H1 (cell line): ENCODE data around the gene SLC2A3. TPM values are rescaled to one million over a fixed set of nuclear protein-coding genes. Genes with fewer than 3 reads are reported as not detected.
A peak's percentile ranks its signal among the peaks of the same experiment; 100 is the strongest.

ENCODE experiments used
- CTCF ChIA-PET: fragments of 300-600 bp; sonication (Branson Sonifier 250); formaldehyde crosslinking; loops from one replicate; lab custom pipeline; 2021; ENCODE audit not compliant: partially characterized antibody; lab: Charles Lee
- POLR2A ChIA-PET: fragments of 300-600 bp; sonication (Branson Sonifier 250); formaldehyde crosslinking; loops from one replicate; lab custom pipeline; 2021; ENCODE audit warnings: inconsistent platforms; ENCODE audit not compliant: partially characterized antibody; lab: Charles Lee
- DNase-seq, 2 experiments: peaks; one replicate each; pipeline versions ENCODE4 v3.0.0 to v3.0.0-alpha.2; 2010 to 2022; ENCODE audit warnings: low spot score in 2 of 2, low read depth in 1 of 2, mixed read lengths in 1 of 2
- FAIRE-seq: peaks from 2 replicates; lab custom pipeline; 2011; peaks lifted over from hg19 to GRCh38; lab: Jason Lieb, UNC
- H2AFZ ChIP-seq: 2 replicates; pipeline ENCODE4 v1.8.1; 2012; ENCODE audit warnings: low read length, inconsistent platforms
- H2AK5ac ChIP-seq: 2 replicates; pipeline ENCODE4 v1.6.1; 2013; ENCODE audit warnings: low read depth, low read length
- H2BK120ac ChIP-seq: replicated peaks from 2 replicates; pipeline ENCODE3; 2013; ENCODE audit warnings: low read depth, low read length, inconsistent platforms
- H2BK12ac ChIP-seq: 2 replicates; pipeline ENCODE4 v1.6.1; 2013; ENCODE audit warnings: low read depth, low read length
- H2BK15ac ChIP-seq: 2 replicates; pipeline ENCODE4 v1.6.1; 2013; ENCODE audit warnings: low read length
- H2BK20ac ChIP-seq: 2 replicates; pipeline ENCODE4 v1.6.1; 2013; ENCODE audit warnings: low read length
- H2BK5ac ChIP-seq: 2 replicates; pipeline ENCODE4 v1.6.1; 2013; ENCODE audit warnings: low read depth, low read length
- H3K14ac ChIP-seq: 2 replicates; pipeline ENCODE4 v1.6.1; 2013; ENCODE audit warnings: inconsistent platforms; ENCODE audit not compliant: insufficient read length
- H3K18ac ChIP-seq: 2 replicates; pipeline ENCODE4 v1.6.1; 2013; ENCODE audit warnings: low read length; ENCODE audit errors: extremely low read depth
- H3K23ac ChIP-seq: 2 replicates; pipeline ENCODE4 v1.6.1; 2013; ENCODE audit warnings: inconsistent platforms; ENCODE audit not compliant: insufficient read length
- H3K23me2 ChIP-seq: 2 replicates; pipeline ENCODE4 v1.6.1; 2013; ENCODE audit warnings: low read depth, low read length
- H3K27ac ChIP-seq: 2 replicates; pipeline ENCODE4 v1.6.1; 2011; ENCODE audit warnings: low read depth, low read length, inconsistent platforms
- H3K27me3 ChIP-seq, 4 experiments: replicated peaks in 1 of 4; 1 replicate in 1 of 4; 2 replicates in 3 of 4; pipeline versions ENCODE4 v1.6.1 to v1.8.1; 2011 to 2013; ENCODE audit warnings: low read length in 3 of 4, mild to moderate bottlenecking in 3 of 4, inconsistent platforms in 2 of 4, mixed read lengths in 2 of 4, moderate library complexity in 1 of 4; ENCODE audit not compliant: control insufficient read depth in 3 of 4, insufficient read depth in 3 of 4; ENCODE audit errors: extremely low read depth in 1 of 4
- H3K36me3 ChIP-seq, 4 experiments: 2 replicates each; pipeline versions ENCODE4 v1.6.1 to v1.8.1; 2011 to 2013; ENCODE audit warnings: mild to moderate bottlenecking in 4 of 4, low read length in 3 of 4, moderate library complexity in 2 of 4, control low read depth in 1 of 4, inconsistent platforms in 1 of 4; ENCODE audit not compliant: insufficient read depth in 4 of 4, control insufficient read depth in 2 of 4
- H3K4ac ChIP-seq: replicated peaks from 2 replicates; pipeline ENCODE3; 2013; ENCODE audit warnings: low read length, low read depth, mixed read lengths, inconsistent platforms; ENCODE audit not compliant: insufficient read length
- H3K4me1 ChIP-seq, 4 experiments: replicated peaks in 1 of 4; 1 replicate in 1 of 4; 2 replicates in 3 of 4; pipeline versions ENCODE4 v1.6.1 to v1.8.1; 2011 to 2013; ENCODE audit warnings: low read length in 3 of 4, inconsistent platforms in 2 of 4, mixed read lengths in 1 of 4; ENCODE audit not compliant: insufficient read depth in 4 of 4, control insufficient read depth in 3 of 4
- H3K4me2 ChIP-seq, 2 experiments: 2 replicates each; pipeline versions ENCODE4 v1.6.1 to v1.8.1; 2011 to 2013; ENCODE audit warnings: low read depth in 2 of 2, low read length in 2 of 2, control low read depth in 1 of 2, inconsistent platforms in 1 of 2, mild to moderate bottlenecking in 1 of 2; ENCODE audit not compliant: insufficient read depth in 1 of 2
- H3K4me3 ChIP-seq, 4 experiments: fragments of 200-600, 300-600 bp in 1 of 4; sonication (generic), shearing (Covaris generic), sonication (Bioruptor Twin) in 1 of 4; 2 replicates each; pipeline versions ENCODE4 v1.5.1 to v1.8.1; 2011 to 2016; ENCODE audit warnings: low read length in 4 of 4, low read depth in 3 of 4, control low read depth in 2 of 4, inconsistent platforms in 2 of 4, mild to moderate bottlenecking in 2 of 4, mixed read lengths in 1 of 4, moderate library complexity in 1 of 4; ENCODE audit not compliant: insufficient read depth in 2 of 4; ENCODE audit errors: extremely low read depth in 1 of 4
- H3K56ac ChIP-seq: replicated peaks from 2 replicates; pipeline ENCODE3; 2013; ENCODE audit warnings: low read depth, mild to moderate bottlenecking, mixed read lengths, low read length, inconsistent platforms; ENCODE audit not compliant: insufficient read length
- H3K79me1 ChIP-seq: 2 replicates; pipeline ENCODE4 v1.6.1; 2013; ENCODE audit warnings: low read depth, low read length, control low read depth
- H3K79me2 ChIP-seq, 2 experiments: 2 replicates each; pipeline versions ENCODE4 v1.6.1 to v1.8.1; 2012 to 2013; ENCODE audit warnings: low read length in 2 of 2, mild to moderate bottlenecking in 2 of 2, inconsistent platforms in 1 of 2; ENCODE audit not compliant: insufficient read depth in 2 of 2, control insufficient read depth in 1 of 2
- H3K9ac ChIP-seq, 4 experiments: replicated peaks in 1 of 4; 1 replicate in 1 of 4; 2 replicates in 3 of 4; pipeline versions ENCODE4 v1.6.1 to v1.8.1; 2011 to 2013; ENCODE audit warnings: low read depth in 3 of 4, low read length in 3 of 4, control low read depth in 2 of 4, mild to moderate bottlenecking in 2 of 4, moderate library complexity in 2 of 4, inconsistent platforms in 1 of 4; ENCODE audit errors: extremely low read depth in 1 of 4
- H3K9me3 ChIP-seq, 2 experiments: 2 replicates each; pipeline versions ENCODE4 v1.6.1 to v1.8.1; 2012 to 2013; ENCODE audit warnings: mild to moderate bottlenecking in 2 of 2, moderate library complexity in 2 of 2, control low read depth in 1 of 2, inconsistent platforms in 1 of 2, low read depth in 1 of 2, low read length in 1 of 2, mixed read lengths in 1 of 2; ENCODE audit not compliant: insufficient read depth in 2 of 2
- H4K20me1 ChIP-seq, 2 experiments: replicated peaks in 1 of 2; 2 replicates each; pipeline versions ENCODE3 to v1.8.1; 2011 to 2013; ENCODE audit warnings: inconsistent platforms in 2 of 2, low read length in 2 of 2, mild to moderate bottlenecking in 1 of 2; ENCODE audit not compliant: insufficient read depth in 2 of 2, control insufficient read depth in 1 of 2
- H4K5ac ChIP-seq: 2 replicates; pipeline ENCODE4 v1.6.1; 2013; ENCODE audit warnings: low read length, low read depth, mixed read lengths, inconsistent platforms; ENCODE audit not compliant: insufficient read length
- H4K8ac ChIP-seq: 2 replicates; pipeline ENCODE4 v1.8.0; 2013; ENCODE audit warnings: mild to moderate bottlenecking, moderate library complexity, low read length, inconsistent platforms; ENCODE audit not compliant: insufficient read depth; ENCODE audit errors: extremely low read depth
- H4K91ac ChIP-seq: replicated peaks from 2 replicates; pipeline ENCODE3; 2013; ENCODE audit warnings: low read length, mixed read lengths, inconsistent platforms; ENCODE audit not compliant: insufficient read length
- ATF2 ChIP-seq: IDR thresholded peaks from 2 replicates; pipeline ENCODE4 v1.6.1; 2012; ENCODE audit warnings: low read length, inconsistent platforms
- CEBPB ChIP-seq: IDR thresholded peaks from 2 replicates; pipeline ENCODE4 v1.6.1; 2012; ENCODE audit warnings: low read depth, low read length
- CHD2 ChIP-seq: IDR thresholded peaks from 2 replicates; pipeline ENCODE4 v1.6.1; 2012; ENCODE audit warnings: low read length, improper control_type of control experiment
- FOSL1 ChIP-seq: IDR thresholded peaks from 2 replicates; pipeline ENCODE4 v1.6.1; 2011; ENCODE audit warnings: mild to moderate bottlenecking, low read depth, low read length, moderate library complexity; ENCODE audit not compliant: insufficient read depth
- JUN ChIP-seq: IDR thresholded peaks from 2 replicates; pipeline ENCODE4 v1.6.1; 2011; ENCODE audit warnings: low read depth, mild to moderate bottlenecking, improper control_type of control experiment, low read length
- PHF8 ChIP-seq: fragments of 200-600 bp; sonication (generic); conservative IDR thresholded peaks from 2 replicates; pipeline ENCODE4 v1.7.1; 2012; ENCODE audit warnings: low read depth, mild to moderate bottlenecking, inconsistent platforms, low read length, moderate library complexity
- SP4 ChIP-seq: IDR thresholded peaks from 2 replicates; pipeline ENCODE4 v1.6.1; 2012; ENCODE audit warnings: low read length, inconsistent platforms
- SUZ12 ChIP-seq: fragments of 200-600 bp; sonication (generic); IDR thresholded peaks from 2 replicates; pipeline ENCODE4 v1.6.1; 2012; ENCODE audit warnings: mild to moderate bottlenecking, inconsistent platforms, low read length, moderate library complexity, mixed read lengths
- TAF1 ChIP-seq: IDR thresholded peaks from 2 replicates; pipeline ENCODE4 v1.6.1; 2011; ENCODE audit warnings: mild to moderate bottlenecking, low read depth, low read length
- YY1 ChIP-seq: IDR thresholded peaks from 2 replicates; pipeline ENCODE4 v1.6.1; 2011; ENCODE audit warnings: low read depth, mild to moderate bottlenecking, low read length
- WGBS, 2 experiments: shearing (Covaris generic) in 1 of 2; methylation state at CpG; one replicate each; pipeline versions ENCODE4 v1.1.6 to v1.1.7; 2013 to 2015; ENCODE audit warnings: low lambda C conversion rate in 2 of 2, mixed read lengths in 2 of 2, inconsistent platforms in 1 of 2, low coverage in 1 of 2, missing lambda C conversion rate in 1 of 2; ENCODE audit not compliant: insufficient replicate concordance in 2 of 2, insufficient coverage in 1 of 2, insufficient read length in 1 of 2; ENCODE audit errors: extremely low coverage in 1 of 2, missing lambda C conversion rate in 1 of 2; 5-methylcytosine and 5-hydroxymethylcytosine counted together
- polyA plus RNA-seq, 7 experiments: library from polyadenylated mRNA; depleted of rRNA in 3 of 7; stranded (reverse) in 5 of 7; unstranded in 2 of 7; fragments of >200 nt in 5 of 7; fragments of 200-250 nt in 2 of 7; gene quantifications; 1 replicate in 5 of 7; 2 replicates in 1 of 7; 4 replicates in 1 of 7; pipeline versions ENCODE4 v1.2.1 to v1.2.3, GENCODE V29; 2011 to 2013; ENCODE audit warnings: missing spikeins in 2 of 7, mixed read lengths in 2 of 7
- total RNA-seq: library from RNA; stranded (reverse); fragmentation: NEBNext Ultra II Directional; extraction: Animal tissue kit (Norgen Biotek cat#: 25700); gene quantifications from 2 replicates; pipeline ENCODE4 v1.2.1, GENCODE V29; 2021

Gene SLC2A3
- total and polyA plus RNA-seq, 2 of the 8 experiments (the other 6 are each of a cell fraction or from before 2014, with no cell fraction given) = 417 to 688 TPM

GRCh38 chr12:7970475-7971252 lies 34.7 kb upstream of the SLC2A3 start:
- Histone ChIP-seq H4K8ac (peak overlapping the region; percentile 72; the same call in 1 of the 2 replicates), H2BK12ac (peak overlapping the region; percentile 100), H3K9me3 (no peaks in the 10 kb centered on the region), H3K56ac (peak overlapping the region; percentile 51), H4K20me1 (no peaks in the 10 kb centered on the region), H4K5ac (peak overlapping the region; percentile 84), H2BK5ac (peak overlapping the region; percentile 100), H2BK15ac (peak overlapping the region; percentile 98; the same call in 1 of the 2 replicates), H3K4me3 (peak overlapping the region; percentile 12 to 60 (median 32)), H3K27me3 (no peaks in the 10 kb centered on the region), H3K23me2 (peaks cover 6% of the 10 kb centered on the region), H2AK5ac (peak overlapping the region; percentile 100), H3K23ac (no peak overlapping the region), H3K27ac (peak overlapping the region; percentile 83), H3K79me1 (no peaks in the 10 kb centered on the region; the same call in 1 of the 2 replicates), H3K4ac (peak overlapping the region; percentile 54), H3K18ac (peak overlapping the region; percentile 97), H3K36me3 (no peaks in the 10 kb centered on the region), H2BK120ac (peak overlapping the region; percentile 71), H4K91ac (peak overlapping the region; percentile 97), H3K14ac (no peak overlapping the region), H2AFZ (no peak overlapping the region; the same call in 1 of the 2 replicates), H3K9ac (peak overlapping the region in 3 of 4 experiments; percentile 39 to 82 (median 68); a peak in 6 of 7 replicates), H3K4me1 (peaks cover 0 to 7% (median 3%) of the 10 kb centered on the region in 4 experiments; a peak in 3 of 7 replicates), H3K4me2 (peak overlapping the region; percentile 85 to 90), H3K79me2 (peaks cover 0 to 12% of the 10 kb centered on the region in 2 experiments; a peak in 2 of 4 replicates), H2BK20ac (peak overlapping the region; percentile 98)
- WGBS, 2 experiments = 2% methylated on average over 47 of the region's 49 CpGs; no CpG with 5 or more reads in 1 of the 2 experiments
- POLR2A ChIA-PET = interaction anchor here (0.6 to 14.8 kb wide), 15 partner anchors 8 to 328 kb away, joined by 3 to 300 read pairs (median 4); partner anchors contain the start of gene SLC2A3
- CTCF ChIA-PET = interaction anchor here (0.7 to 2.9 kb wide), 6 partner anchors 9 to 330 kb away, joined by 3 to 12 read pairs (median 4); no protein-coding TSS in a partner anchor
- FAIRE-seq = no peak
- peak; percentile 88 to 92 for DNase-seq
- TF ChIP-seq YY1 (no peak), JUN (0 out of 2 replicates have a peak, but pooled peaks have one; percentile 1), CHD2 (no peak), TAF1 (peak; percentile 50; the same call in 1 of the 2 replicates), SUZ12 (no peak), CEBPB (0 out of 2 replicates have a peak, but pooled peaks have one; percentile 5), FOSL1 (no peak), ATF2 (0 out of 2 replicates have a peak, but pooled peaks have one; percentile 48), PHF8 (peak; percentile 45), SP4 (no peak)
